GM18909 (cell line): ENCODE data around the gene FAM135A.
"Not testable (repeated sequence)": the region's sequence is repeated elsewhere in the genome, so short reads cannot be mapped to it uniquely, and the experiment has no call there.

ENCODE experiments used
- ATAC-seq: cut with Tn5 transposase; IDR thresholded peaks from one replicate; pipeline ENCODE4 v1.9.1; 2021; ENCODE audit warnings: mild to moderate bottlenecking; ENCODE audit not compliant: unreplicated experiment, poor library complexity

Gene FAM135A

DNA sequence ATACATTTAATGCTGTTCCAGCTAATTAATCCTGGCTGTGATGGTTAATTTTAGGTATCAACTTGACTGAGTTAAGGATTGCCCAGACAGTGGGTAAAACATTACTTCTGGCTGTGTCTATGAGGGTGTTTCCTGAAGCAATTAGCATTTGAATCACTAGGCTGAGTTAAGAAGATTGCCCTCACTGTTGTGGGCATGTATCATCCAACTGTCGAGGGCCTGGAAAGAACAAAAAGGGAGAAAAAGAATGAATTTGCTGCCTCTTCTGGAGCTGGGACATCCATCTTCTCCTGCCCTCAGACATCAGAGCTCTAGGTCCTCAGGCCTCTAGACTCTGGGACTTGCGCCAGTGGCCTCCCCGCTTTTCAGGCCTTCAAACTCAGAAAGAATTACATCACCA is 187.7 kb downstream of the FAM135A start:
- ATAC-seq, result no peak

DNA sequence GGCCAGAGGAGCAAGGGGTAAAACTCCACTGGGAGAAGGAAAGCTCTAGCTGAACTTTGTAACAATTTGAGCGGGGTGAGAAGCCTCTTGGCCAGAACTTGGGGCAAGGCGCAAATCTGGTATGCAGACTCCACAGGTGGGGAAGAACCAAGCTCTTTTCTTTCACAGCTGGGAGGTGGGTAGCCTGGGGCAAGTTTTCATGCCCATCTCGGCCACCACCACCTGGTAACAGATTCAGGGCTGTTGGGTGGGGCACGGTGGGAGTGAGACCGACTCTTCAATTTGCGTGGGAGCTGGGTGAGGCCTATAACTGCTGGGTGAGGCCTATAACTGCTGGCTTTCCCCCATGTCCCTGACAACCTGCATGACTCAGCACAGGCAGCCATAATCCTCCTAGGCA is 190.9 kb downstream of the FAM135A start:
- no peak for ATAC-seq

DNA sequence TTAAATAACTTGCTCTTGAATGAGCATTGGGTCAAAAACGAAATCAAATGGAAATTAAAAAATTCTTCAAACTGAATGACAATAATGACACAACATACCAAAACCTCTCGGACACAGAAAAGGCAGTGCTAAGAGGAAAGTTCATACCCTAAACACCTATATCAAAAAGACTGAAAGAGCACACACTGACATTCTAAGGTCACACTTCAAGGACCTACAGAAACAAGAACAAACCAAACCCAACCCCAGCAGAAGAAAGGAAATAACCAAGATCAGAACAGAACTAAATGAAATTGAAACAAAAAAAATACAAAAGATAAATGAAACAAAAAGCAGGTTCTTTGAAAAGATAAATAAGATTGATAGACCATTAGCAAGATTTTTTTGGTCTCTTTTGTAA is 194.1 kb downstream of the FAM135A start:
- ATAC-seq, result not testable (repeated sequence)

DNA sequence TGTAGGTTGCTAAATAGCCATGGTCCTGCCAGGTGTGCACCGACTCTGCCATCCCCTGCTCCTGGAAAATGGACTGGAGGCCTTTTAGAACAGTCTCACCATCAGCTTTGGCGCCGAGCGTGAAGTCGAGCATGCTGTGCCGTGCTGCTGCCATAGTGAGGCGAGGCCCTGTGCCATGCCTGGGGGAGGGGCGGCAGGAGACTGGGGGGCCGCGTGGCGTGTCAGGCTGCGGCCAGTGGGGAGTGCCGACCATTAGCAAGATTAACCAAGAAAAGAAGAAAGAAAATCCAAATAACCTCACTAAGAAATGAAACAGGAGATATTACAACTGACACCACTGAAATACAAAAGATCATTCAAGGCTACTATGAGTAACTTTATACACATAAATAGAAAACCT is 195.9 kb downstream of the FAM135A start:
- not testable (repeated sequence) for ATAC-seq
